Renal cortical epithelial cell (primary cell): ENCODE data around the gene SAMD9. TPM values are rescaled to one million over a fixed set of nuclear protein-coding genes. Genes with fewer than 3 reads are reported as not detected.
A peak's percentile ranks its signal among the peaks of the same experiment; 100 is the strongest.
"Not testable (repeated sequence)": the region's sequence is repeated elsewhere in the genome, so short reads cannot be mapped to it uniquely, and the experiment has no call there.

ENCODE experiments used
- DNase-seq: peaks from one replicate; pipeline ENCODE4 v3.0.0-alpha.2; 2011; ENCODE audit warnings: low read depth
- total RNA-seq: library from RNA; depleted of rRNA; stranded (reverse); fragments of >200 nt; gene quantifications from 2 replicates; pipeline ENCODE4 v1.2.3, GENCODE V29; 2014

The SAMD9 gene
- total RNA-seq, result 17.7 and 22.3 TPM in 2 replicates

DNA sequence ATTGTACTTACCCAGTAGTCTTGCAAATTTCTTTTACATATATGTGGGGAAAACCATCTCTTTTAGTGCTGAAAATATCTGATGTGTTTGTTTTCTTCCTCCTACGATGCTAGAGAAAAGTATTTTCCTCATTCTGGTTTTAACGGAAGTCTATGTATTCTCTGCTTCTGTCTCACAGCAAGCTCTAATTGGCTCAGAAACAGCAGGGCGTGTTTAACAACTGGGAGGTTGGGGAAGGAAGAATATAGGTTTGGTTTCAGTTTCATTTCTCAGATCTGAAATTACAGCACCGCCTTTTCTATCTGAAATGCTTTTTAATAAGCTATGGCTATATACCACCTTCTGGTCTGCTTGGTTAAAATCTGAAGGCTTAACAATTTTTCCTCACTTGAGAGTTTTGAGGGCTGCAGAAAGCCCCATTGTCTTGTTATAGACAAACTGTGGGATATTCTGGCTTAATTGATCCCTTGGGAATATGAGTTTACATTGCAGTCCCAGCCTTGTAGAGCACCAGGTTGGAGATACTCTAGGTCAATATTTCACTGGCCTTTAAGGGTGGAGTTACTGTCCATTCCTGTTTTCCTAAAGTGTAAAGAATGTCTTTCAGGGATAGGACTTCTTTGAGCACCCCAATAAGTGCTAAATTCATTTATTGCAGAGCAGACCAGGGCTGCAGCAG, at the start of gene SAMD9:
SAMD9 (minus strand) TSS at position 128 of the 679 bp plus-strand sequence. CDS start 11,882 bp downstream, outside the sequence.
- DNase-seq, result peak; percentile 81

- DNase-seq, result no peak
Observed at GRCh38 chr7:93165447-93165846, 47.7 kb upstream of the SAMD9 start.

DNA sequence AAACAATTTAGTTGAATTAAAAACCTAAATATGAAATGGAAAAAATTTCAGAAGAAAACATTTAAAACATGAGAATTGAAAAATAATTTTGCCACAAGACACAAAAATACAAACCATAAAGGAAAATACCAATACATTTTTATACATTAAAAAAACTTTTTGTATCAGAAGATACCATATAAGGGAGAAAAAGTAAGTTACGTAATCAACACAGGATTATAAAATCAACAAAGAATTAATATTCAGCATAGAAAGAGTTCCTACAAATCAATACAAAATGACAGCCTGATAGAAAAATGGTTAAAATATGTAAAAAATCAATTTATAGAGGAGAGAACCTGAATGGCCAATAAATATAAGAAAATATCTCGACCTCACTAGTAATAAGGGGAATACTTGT, 47.0 kb upstream of the SAMD9 start:
- DNase-seq, result no peak

DNA sequence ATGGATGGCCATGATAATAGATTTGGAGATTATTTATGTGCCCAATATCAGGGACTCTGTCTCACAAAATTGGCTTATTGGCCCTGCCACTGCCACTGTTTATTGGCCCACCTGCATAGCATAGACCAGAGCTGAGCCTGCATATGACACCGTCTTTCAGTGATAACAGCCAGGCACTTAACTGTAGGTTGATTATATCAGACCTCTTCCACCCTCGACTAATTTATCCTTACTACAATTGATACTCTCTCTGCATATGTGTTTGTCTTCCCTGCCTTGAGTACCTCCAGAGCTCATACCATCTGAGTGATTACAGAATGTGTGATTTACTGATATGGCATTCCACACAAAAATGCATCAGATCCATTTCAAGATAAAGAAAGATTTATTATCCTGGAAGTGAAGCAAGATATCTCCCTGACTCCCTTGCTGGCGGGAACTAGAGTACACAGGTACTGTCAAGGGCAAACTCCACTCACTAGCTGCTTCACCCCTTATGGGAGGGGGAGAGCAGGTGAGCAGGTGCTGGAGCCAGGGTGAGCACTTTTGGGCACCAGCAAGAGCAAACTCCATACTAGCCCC, 43.5 kb upstream of the SAMD9 start:
- DNase-seq, result no peak

DNA sequence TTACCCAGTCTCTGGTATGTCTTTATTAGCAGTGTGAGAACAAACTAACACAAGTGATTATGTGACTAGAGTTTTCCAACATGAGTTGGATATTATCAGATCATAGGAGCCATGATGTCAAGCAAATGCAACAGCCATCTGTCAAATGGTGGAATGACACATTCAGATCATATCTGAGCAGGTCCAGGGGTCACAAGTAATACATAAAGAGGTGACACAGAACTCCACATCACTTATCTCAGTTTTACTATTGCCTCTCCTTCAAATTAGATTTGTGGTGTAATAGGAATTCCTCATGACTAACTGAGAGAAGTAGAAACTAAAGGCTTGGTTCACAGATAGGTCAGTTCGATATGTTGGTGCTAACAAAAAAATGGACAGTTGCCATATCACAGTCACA, 42.6 kb upstream of the SAMD9 start:
- DNase-seq, result peak; percentile 24

DNA sequence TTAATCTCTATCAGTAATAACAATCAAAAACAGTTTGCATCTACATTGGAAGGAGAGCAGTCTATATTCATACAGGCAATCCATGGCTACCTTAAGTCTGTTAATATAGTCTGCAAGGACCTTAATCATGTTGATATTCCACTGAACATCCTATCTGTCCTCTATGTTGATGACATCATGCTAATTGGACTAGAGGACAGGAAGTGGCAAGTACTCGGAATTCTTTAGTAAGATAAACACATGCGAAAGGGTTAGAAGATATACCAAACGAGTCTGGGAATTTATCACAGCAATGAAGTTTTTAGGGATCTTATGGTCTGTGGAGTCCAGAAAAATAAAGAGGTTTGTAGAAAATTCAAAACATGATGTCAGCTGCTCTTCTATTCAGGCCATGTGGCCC, 41.7 kb upstream of the SAMD9 start:
- no peak for DNase-seq

DNA sequence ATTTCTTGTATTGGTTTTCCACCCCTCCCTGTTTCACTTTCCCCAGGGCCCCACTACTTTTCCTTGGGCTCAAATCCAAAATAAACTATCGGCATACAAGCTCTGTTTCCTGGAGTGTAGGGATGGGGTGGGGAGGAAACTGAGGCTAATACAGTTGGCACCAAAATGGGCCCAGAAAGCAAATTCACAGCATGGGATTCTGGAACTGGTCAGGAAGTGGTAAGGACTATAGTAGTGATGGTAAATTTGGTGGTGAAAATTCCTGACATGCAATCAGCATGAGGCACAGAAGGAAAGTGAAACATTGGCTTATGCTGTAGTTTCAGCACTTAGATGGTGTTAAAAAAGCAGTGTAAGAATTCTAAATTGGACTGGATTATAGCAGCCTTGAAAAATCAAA, 39.1 kb upstream of the SAMD9 start:
- peak; percentile 25 for DNase-seq

DNA sequence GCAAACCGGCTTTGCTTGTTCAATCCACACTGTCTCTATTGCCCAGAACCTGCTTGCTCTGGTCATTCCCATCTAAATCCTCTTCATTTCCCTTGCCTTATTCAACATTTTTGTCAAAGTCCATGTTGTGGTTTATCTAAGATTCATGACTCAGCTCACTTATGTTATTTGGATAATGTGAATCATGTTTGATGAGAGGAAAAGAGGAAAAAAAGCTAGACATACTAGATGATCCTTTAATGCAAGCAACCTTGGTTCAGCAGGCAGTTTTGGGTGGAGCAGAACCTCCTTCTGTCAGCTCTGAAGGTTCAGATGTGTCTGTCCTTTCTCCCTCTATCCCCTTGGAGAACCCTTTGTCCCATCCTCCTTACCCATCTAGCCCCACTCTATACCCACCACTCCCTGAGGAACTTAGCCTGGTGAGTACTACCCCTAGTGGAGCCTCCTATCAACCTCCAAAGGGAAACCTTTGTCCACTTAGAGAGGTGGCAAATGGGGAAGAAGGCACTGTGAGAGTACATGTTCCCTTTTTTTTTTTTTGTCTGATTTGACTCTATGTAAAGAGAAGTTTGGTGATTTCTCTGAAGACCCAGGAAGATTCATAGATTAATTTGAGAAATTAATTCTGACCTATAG, 32.5 kb upstream of the SAMD9 start:
- DNase-seq, result peak; percentile 31

DNA sequence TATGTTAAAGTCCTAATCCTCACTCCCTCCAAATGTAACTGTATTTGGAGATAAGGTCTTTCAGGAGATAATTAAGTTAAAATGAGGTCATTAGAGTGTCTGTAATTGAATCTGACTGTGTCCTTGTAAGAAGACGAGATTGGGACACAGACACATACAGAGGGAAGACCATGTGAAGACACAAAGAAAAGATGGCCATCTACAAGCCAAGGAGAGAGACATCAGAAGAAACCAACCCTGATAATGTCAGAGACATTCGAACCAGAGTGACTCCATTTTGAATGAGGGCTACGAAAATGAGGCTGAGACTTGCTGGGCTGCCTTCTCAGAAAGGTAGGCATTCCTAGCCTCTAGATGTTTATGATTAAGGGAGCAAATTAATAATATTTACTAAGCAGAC, 30.9 kb upstream of the SAMD9 start:
- no peak for DNase-seq

GRCh38 chr7:93148144-93148543, 30.4 kb upstream of the SAMD9 start, which contains the start of gene SAMD9L:
SAMD9L (minus strand) TSS chr7:93148385; CDS start chr7:93135971, 12,414 bp downstream.
- DNase-seq, result peak; percentile 41

DNA sequence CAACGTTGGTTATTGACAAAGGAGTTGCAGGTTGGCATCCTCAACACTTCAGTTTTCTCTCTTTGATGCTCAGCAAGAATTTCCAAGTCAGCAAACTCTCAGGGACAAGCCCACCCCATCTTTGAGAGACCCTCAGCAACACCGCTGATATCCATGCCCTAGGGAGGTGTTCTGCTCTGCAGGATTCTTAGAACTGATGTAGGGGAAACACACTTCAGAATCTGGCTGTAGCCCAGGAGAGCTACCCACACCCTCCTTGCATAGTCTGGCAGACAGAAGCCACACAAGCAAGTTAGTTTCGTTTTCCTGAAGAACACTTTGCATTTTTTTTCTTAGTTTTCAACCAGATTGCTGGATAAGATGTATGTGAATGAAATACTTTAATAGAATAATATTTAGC, 29.6 kb upstream of the SAMD9 start:
- DNase-seq, result peak; percentile 61

DNA sequence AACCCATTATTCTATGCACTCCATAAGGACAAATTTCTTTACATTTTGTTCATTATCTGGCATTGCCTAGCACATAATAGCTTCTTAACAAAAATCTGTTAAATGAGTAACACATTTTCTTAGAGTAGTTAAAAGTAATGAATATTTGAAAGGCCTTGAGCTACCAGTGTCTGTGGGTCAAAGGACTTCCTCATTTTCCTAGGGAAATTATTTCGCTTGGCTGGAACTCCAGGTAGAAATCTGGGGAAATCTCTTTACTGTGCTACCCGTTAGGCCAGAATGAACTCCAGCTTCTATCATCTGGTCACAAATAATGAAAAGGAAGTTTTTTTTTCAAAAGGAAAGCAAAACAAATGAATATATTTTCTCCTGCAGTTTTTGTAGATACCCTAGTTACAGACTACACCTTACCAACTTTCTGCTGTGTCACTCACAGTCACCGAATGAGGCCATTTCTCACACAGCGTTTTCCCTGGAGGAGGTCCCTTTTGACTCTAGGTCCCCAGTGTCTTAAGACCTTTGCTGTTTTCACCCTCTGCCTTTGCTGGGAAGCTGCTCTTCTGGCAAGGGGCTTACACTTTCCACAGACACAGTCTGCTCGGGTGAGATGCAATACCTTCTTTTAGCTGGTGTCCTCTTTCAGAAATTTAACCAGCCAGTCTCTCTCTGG, 28.8 kb upstream of the SAMD9 start:
- no peak for DNase-seq

- DNase-seq, result no peak
Observed at GRCh38 chr7:93146036-93146435, 28.3 kb upstream of the SAMD9 start.

DNA sequence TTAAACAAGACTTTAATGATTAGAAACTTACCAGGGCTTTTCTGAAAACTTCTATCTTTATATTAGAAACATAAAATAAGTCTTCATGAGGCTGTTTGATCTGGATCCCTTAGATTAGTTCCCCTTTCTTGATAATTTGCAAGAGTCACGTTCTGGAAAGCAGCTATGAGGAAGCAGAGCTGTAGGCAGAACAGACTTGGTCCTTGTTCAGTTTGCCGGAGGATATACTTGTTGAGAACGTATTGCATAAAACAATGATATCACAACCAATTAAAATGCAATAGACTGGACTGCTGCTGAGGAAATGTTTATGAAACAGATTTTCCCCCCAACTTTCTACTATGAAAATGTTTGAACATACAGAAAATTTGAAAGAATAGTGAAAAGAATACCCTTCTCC, 27.6 kb upstream of the SAMD9 start:
- no peak for DNase-seq

- DNase-seq, result no peak
Observed at GRCh38 chr7:93142127-93142526, 24.3 kb upstream of the SAMD9 start.

- no peak for DNase-seq
Observed at GRCh38 chr7:93140582-93141191, 22.9 kb upstream of the SAMD9 start.

DNA sequence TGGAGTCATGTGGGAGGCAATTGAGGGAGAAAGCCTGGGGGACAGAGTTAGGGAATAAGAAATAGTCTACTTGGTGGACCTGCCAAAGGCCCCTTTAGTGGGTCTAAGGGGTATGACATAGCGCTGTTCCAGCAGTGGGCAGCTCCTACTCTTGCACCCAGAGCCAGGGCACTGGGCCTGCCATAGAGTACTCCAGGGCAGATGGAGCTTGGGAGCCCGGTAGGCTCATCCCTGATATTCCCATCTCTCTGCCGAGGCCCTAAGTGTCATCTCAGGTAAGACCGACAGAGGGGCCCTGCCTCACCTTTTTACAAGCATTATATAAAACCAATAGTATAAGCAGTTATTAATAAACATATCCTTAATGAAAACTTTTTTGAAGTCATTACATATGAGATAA, 20.8 kb upstream of the SAMD9 start:
- DNase-seq, result no peak

DNA sequence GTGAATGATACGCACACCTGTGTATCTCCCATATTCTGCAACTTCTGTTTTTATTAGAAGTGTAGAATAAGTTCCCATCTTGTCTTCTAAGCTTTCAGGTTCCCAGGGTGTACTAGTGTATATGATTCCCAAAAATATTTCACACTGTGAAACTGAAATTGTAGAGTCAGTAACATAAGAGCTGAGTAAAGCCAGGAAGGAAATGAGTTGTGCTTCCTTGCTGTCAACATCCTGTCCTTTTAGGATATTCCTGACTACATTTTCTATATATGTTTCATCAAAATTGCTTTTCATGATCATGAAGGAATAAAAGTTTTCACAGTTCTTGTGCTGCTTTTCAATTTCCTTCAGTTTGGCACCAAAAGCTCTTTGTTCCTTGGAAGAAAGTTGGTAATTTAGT, 15.2 kb upstream of the SAMD9 start:
- no peak for DNase-seq

- DNase-seq, result no peak
Observed at GRCh38 chr7:93132216-93132615, 14.4 kb upstream of the SAMD9 start.

DNA sequence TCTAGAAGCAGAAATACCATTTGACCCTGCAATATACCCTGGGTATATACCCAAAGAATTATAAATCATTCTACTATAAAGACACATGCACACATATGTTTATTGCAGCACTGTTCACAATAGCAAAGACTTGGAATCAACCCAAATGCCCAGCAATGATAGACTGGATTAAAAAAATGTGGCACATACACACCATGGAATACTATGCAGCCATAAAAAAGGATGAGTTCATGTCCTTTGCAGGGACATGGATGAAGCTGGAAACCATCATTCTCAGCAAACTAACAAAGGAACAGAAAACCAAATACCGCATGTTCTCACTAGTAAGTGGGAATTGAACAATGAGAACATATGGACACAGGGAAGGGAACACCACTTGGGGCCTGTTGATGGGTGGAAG, 9.2 kb upstream of the SAMD9 start:
- DNase-seq, result not testable (repeated sequence)

- DNase-seq, result not testable (repeated sequence)
Observed at GRCh38 chr7:93123532-93123931, 5.8 kb upstream of the SAMD9 start.
